H1 (cell line): ENCODE data around the gene F8. TPM values are rescaled to one million over a fixed set of nuclear protein-coding genes. Genes with fewer than 3 reads are reported as not detected.

Source experiments
- CTCF ChIA-PET: fragments of 300-600 bp; sonication (Branson Sonifier 250); formaldehyde crosslinking; loops from one replicate; lab custom pipeline; 2021; ENCODE audit not compliant: partially characterized antibody; lab: Charles Lee
- POLR2A ChIA-PET: fragments of 300-600 bp; sonication (Branson Sonifier 250); formaldehyde crosslinking; loops from one replicate; lab custom pipeline; 2021; ENCODE audit warnings: inconsistent platforms; ENCODE audit not compliant: partially characterized antibody; lab: Charles Lee
- DNase-seq, 2 experiments: peaks; one replicate each; pipeline versions ENCODE4 v3.0.0 to v3.0.0-alpha.2; 2010 to 2022; ENCODE audit warnings: low spot score in 2 of 2, low read depth in 1 of 2, mixed read lengths in 1 of 2
- FAIRE-seq: peaks from 2 replicates; lab custom pipeline; 2011; peaks lifted over from hg19 to GRCh38; lab: Jason Lieb, UNC
- H2AFZ ChIP-seq: 2 replicates; pipeline ENCODE4 v1.8.1; 2012; ENCODE audit warnings: low read length, inconsistent platforms
- H2AK5ac ChIP-seq: 2 replicates; pipeline ENCODE4 v1.6.1; 2013; ENCODE audit warnings: low read depth, low read length
- H2BK120ac ChIP-seq: replicated peaks from 2 replicates; pipeline ENCODE3; 2013; ENCODE audit warnings: low read depth, low read length, inconsistent platforms
- H2BK12ac ChIP-seq: 2 replicates; pipeline ENCODE4 v1.6.1; 2013; ENCODE audit warnings: low read depth, low read length
- H2BK15ac ChIP-seq: 2 replicates; pipeline ENCODE4 v1.6.1; 2013; ENCODE audit warnings: low read length
- H2BK20ac ChIP-seq: 2 replicates; pipeline ENCODE4 v1.6.1; 2013; ENCODE audit warnings: low read length
- H2BK5ac ChIP-seq: 2 replicates; pipeline ENCODE4 v1.6.1; 2013; ENCODE audit warnings: low read depth, low read length
- H3K14ac ChIP-seq: 2 replicates; pipeline ENCODE4 v1.6.1; 2013; ENCODE audit warnings: inconsistent platforms; ENCODE audit not compliant: insufficient read length
- H3K18ac ChIP-seq: 2 replicates; pipeline ENCODE4 v1.6.1; 2013; ENCODE audit warnings: low read length; ENCODE audit errors: extremely low read depth
- H3K23ac ChIP-seq: 2 replicates; pipeline ENCODE4 v1.6.1; 2013; ENCODE audit warnings: inconsistent platforms; ENCODE audit not compliant: insufficient read length
- H3K23me2 ChIP-seq: 2 replicates; pipeline ENCODE4 v1.6.1; 2013; ENCODE audit warnings: low read depth, low read length
- H3K27ac ChIP-seq: 2 replicates; pipeline ENCODE4 v1.6.1; 2011; ENCODE audit warnings: low read depth, low read length, inconsistent platforms
- H3K27me3 ChIP-seq, 4 experiments: replicated peaks in 1 of 4; 1 replicate in 1 of 4; 2 replicates in 3 of 4; pipeline versions ENCODE4 v1.6.1 to v1.8.1; 2011 to 2013; ENCODE audit warnings: low read length in 3 of 4, mild to moderate bottlenecking in 3 of 4, inconsistent platforms in 2 of 4, mixed read lengths in 2 of 4, moderate library complexity in 1 of 4; ENCODE audit not compliant: control insufficient read depth in 3 of 4, insufficient read depth in 3 of 4; ENCODE audit errors: extremely low read depth in 1 of 4
- H3K36me3 ChIP-seq, 4 experiments: 2 replicates each; pipeline versions ENCODE4 v1.6.1 to v1.8.1; 2011 to 2013; ENCODE audit warnings: mild to moderate bottlenecking in 4 of 4, low read length in 3 of 4, moderate library complexity in 2 of 4, control low read depth in 1 of 4, inconsistent platforms in 1 of 4; ENCODE audit not compliant: insufficient read depth in 4 of 4, control insufficient read depth in 2 of 4
- H3K4ac ChIP-seq: replicated peaks from 2 replicates; pipeline ENCODE3; 2013; ENCODE audit warnings: low read length, low read depth, mixed read lengths, inconsistent platforms; ENCODE audit not compliant: insufficient read length
- H3K4me1 ChIP-seq, 4 experiments: replicated peaks in 1 of 4; 1 replicate in 1 of 4; 2 replicates in 3 of 4; pipeline versions ENCODE4 v1.6.1 to v1.8.1; 2011 to 2013; ENCODE audit warnings: low read length in 3 of 4, inconsistent platforms in 2 of 4, mixed read lengths in 1 of 4; ENCODE audit not compliant: insufficient read depth in 4 of 4, control insufficient read depth in 3 of 4
- H3K4me2 ChIP-seq, 2 experiments: 2 replicates each; pipeline versions ENCODE4 v1.6.1 to v1.8.1; 2011 to 2013; ENCODE audit warnings: low read depth in 2 of 2, low read length in 2 of 2, control low read depth in 1 of 2, inconsistent platforms in 1 of 2, mild to moderate bottlenecking in 1 of 2; ENCODE audit not compliant: insufficient read depth in 1 of 2
- H3K4me3 ChIP-seq, 4 experiments: fragments of 200-600, 300-600 bp in 1 of 4; sonication (generic), shearing (Covaris generic), sonication (Bioruptor Twin) in 1 of 4; 2 replicates each; pipeline versions ENCODE4 v1.5.1 to v1.8.1; 2011 to 2016; ENCODE audit warnings: low read length in 4 of 4, low read depth in 3 of 4, control low read depth in 2 of 4, inconsistent platforms in 2 of 4, mild to moderate bottlenecking in 2 of 4, mixed read lengths in 1 of 4, moderate library complexity in 1 of 4; ENCODE audit not compliant: insufficient read depth in 2 of 4; ENCODE audit errors: extremely low read depth in 1 of 4
- H3K56ac ChIP-seq: replicated peaks from 2 replicates; pipeline ENCODE3; 2013; ENCODE audit warnings: low read depth, mild to moderate bottlenecking, mixed read lengths, low read length, inconsistent platforms; ENCODE audit not compliant: insufficient read length
- H3K79me1 ChIP-seq: 2 replicates; pipeline ENCODE4 v1.6.1; 2013; ENCODE audit warnings: low read depth, low read length, control low read depth
- H3K79me2 ChIP-seq, 2 experiments: 2 replicates each; pipeline versions ENCODE4 v1.6.1 to v1.8.1; 2012 to 2013; ENCODE audit warnings: low read length in 2 of 2, mild to moderate bottlenecking in 2 of 2, inconsistent platforms in 1 of 2; ENCODE audit not compliant: insufficient read depth in 2 of 2, control insufficient read depth in 1 of 2
- H3K9ac ChIP-seq, 4 experiments: replicated peaks in 1 of 4; 1 replicate in 1 of 4; 2 replicates in 3 of 4; pipeline versions ENCODE4 v1.6.1 to v1.8.1; 2011 to 2013; ENCODE audit warnings: low read depth in 3 of 4, low read length in 3 of 4, control low read depth in 2 of 4, mild to moderate bottlenecking in 2 of 4, moderate library complexity in 2 of 4, inconsistent platforms in 1 of 4; ENCODE audit errors: extremely low read depth in 1 of 4
- H3K9me3 ChIP-seq, 2 experiments: 2 replicates each; pipeline versions ENCODE4 v1.6.1 to v1.8.1; 2012 to 2013; ENCODE audit warnings: mild to moderate bottlenecking in 2 of 2, moderate library complexity in 2 of 2, control low read depth in 1 of 2, inconsistent platforms in 1 of 2, low read depth in 1 of 2, low read length in 1 of 2, mixed read lengths in 1 of 2; ENCODE audit not compliant: insufficient read depth in 2 of 2
- H4K20me1 ChIP-seq, 2 experiments: replicated peaks in 1 of 2; 2 replicates each; pipeline versions ENCODE3 to v1.8.1; 2011 to 2013; ENCODE audit warnings: inconsistent platforms in 2 of 2, low read length in 2 of 2, mild to moderate bottlenecking in 1 of 2; ENCODE audit not compliant: insufficient read depth in 2 of 2, control insufficient read depth in 1 of 2
- H4K5ac ChIP-seq: 2 replicates; pipeline ENCODE4 v1.6.1; 2013; ENCODE audit warnings: low read length, low read depth, mixed read lengths, inconsistent platforms; ENCODE audit not compliant: insufficient read length
- H4K8ac ChIP-seq: 2 replicates; pipeline ENCODE4 v1.8.0; 2013; ENCODE audit warnings: mild to moderate bottlenecking, moderate library complexity, low read length, inconsistent platforms; ENCODE audit not compliant: insufficient read depth; ENCODE audit errors: extremely low read depth
- H4K91ac ChIP-seq: replicated peaks from 2 replicates; pipeline ENCODE3; 2013; ENCODE audit warnings: low read length, mixed read lengths, inconsistent platforms; ENCODE audit not compliant: insufficient read length
- ASH2L ChIP-seq: fragments of 200-600, 300-600 bp; sonication (generic); IDR thresholded peaks from one replicate; pipeline ENCODE4 v1.7.1; 2017; ENCODE audit warnings: low read length
- EP300 ChIP-seq, 2 experiments: IDR thresholded peaks; 1 replicate in 1 of 2; 2 replicates in 1 of 2; pipeline ENCODE4 v1.6.1; 2011 to 2012; ENCODE audit warnings: low read depth in 2 of 2, low read length in 2 of 2, mild to moderate bottlenecking in 2 of 2, borderline replicate concordance in 1 of 2, inconsistent platforms in 1 of 2, moderate library complexity in 1 of 2
- HDAC6 ChIP-seq: IDR thresholded peaks from one replicate; pipeline ENCODE4 v1.7.1; 2012; ENCODE audit warnings: low read depth, mild to moderate bottlenecking, inconsistent platforms, low read length, moderate library complexity
- NANOG ChIP-seq: IDR thresholded peaks from 2 replicates; pipeline ENCODE4 v1.6.1; 2011; ENCODE audit warnings: low read length, low read depth, mild to moderate bottlenecking, inconsistent platforms; ENCODE audit not compliant: insufficient read depth, poor library complexity, severe bottlenecking
- POLR2AphosphoS5 ChIP-seq: IDR thresholded peaks from 2 replicates; pipeline ENCODE4 v1.6.1; 2011; ENCODE audit warnings: low read depth, low read length
- RXRA ChIP-seq: IDR thresholded peaks from 2 replicates; pipeline ENCODE4 v1.6.1; 2011; ENCODE audit warnings: low read depth, mild to moderate bottlenecking, low read length, moderate library complexity; ENCODE audit not compliant: insufficient read depth
- SAP30 ChIP-seq: fragments of 300-600 bp; sonication (generic); IDR thresholded peaks from 2 replicates; pipeline ENCODE4 v1.7.1; 2012; ENCODE audit warnings: low read length, moderate library complexity, mild to moderate bottlenecking, inconsistent platforms; ENCODE audit not compliant: insufficient read depth, insufficient replicate concordance
- TEAD4 ChIP-seq: IDR thresholded peaks from 2 replicates; pipeline ENCODE4 v1.6.1; 2012; ENCODE audit warnings: low read depth, low read length, inconsistent platforms, mixed read lengths
- WGBS, 2 experiments: shearing (Covaris generic) in 1 of 2; methylation state at CpG; one replicate each; pipeline versions ENCODE4 v1.1.6 to v1.1.7; 2013 to 2015; ENCODE audit warnings: low lambda C conversion rate in 2 of 2, mixed read lengths in 2 of 2, inconsistent platforms in 1 of 2, low coverage in 1 of 2, missing lambda C conversion rate in 1 of 2; ENCODE audit not compliant: insufficient replicate concordance in 2 of 2, insufficient coverage in 1 of 2, insufficient read length in 1 of 2; ENCODE audit errors: extremely low coverage in 1 of 2, missing lambda C conversion rate in 1 of 2; 5-methylcytosine and 5-hydroxymethylcytosine counted together
- polyA plus RNA-seq, 7 experiments: library from polyadenylated mRNA; depleted of rRNA in 3 of 7; stranded (reverse) in 5 of 7; unstranded in 2 of 7; fragments of >200 nt in 5 of 7; fragments of 200-250 nt in 2 of 7; gene quantifications; 1 replicate in 5 of 7; 2 replicates in 1 of 7; 4 replicates in 1 of 7; pipeline versions ENCODE4 v1.2.1 to v1.2.3, GENCODE V29; 2011 to 2013; ENCODE audit warnings: missing spikeins in 2 of 7, mixed read lengths in 2 of 7
- total RNA-seq: library from RNA; stranded (reverse); fragmentation: NEBNext Ultra II Directional; extraction: Animal tissue kit (Norgen Biotek cat#: 25700); gene quantifications from 2 replicates; pipeline ENCODE4 v1.2.1, GENCODE V29; 2021

Gene F8
- total and polyA plus RNA-seq, 2 of the 8 experiments (the other 6 are each of a cell fraction or from before 2014, with no cell fraction given), result 1.1 to 2.6 TPM

- Histone ChIP-seq H3K14ac (no peak overlapping the region), H4K20me1 (no peaks in the 10 kb centered on the region), H2BK15ac (no peak overlapping the region), H3K4me2 (no peak overlapping the region), H2AFZ (no peak overlapping the region), H3K9ac (no peak overlapping the region), H2AK5ac (no peak overlapping the region), H3K4ac (no peak overlapping the region), H3K23ac (no peak overlapping the region), H3K23me2 (no peaks in the 10 kb centered on the region), H4K91ac (no peak overlapping the region), H3K79me2 (no peaks in the 10 kb centered on the region), H2BK20ac (no peak overlapping the region), H3K9me3 (peaks cover 0 to 4% of the 10 kb centered on the region in 2 experiments; a peak in 2 of 4 replicates), H3K36me3 (peaks cover 0 to 2% (median 0%) of the 10 kb centered on the region in 4 experiments; a peak in 1 of 8 replicates), H3K4me3 (no peak overlapping the region), H2BK120ac (no peak overlapping the region), H3K27me3 (no peaks in the 10 kb centered on the region), H2BK5ac (no peak overlapping the region), H3K4me1 (peaks cover 0 to 7% (median 1%) of the 10 kb centered on the region in 4 experiments; a peak in 2 of 7 replicates), H3K56ac (no peak overlapping the region), H2BK12ac (no peak overlapping the region), H4K5ac (no peak overlapping the region), H3K18ac (no peak overlapping the region), H4K8ac (no peak overlapping the region), H3K79me1 (no peaks in the 10 kb centered on the region), H3K27ac (no peak overlapping the region)
- CTCF ChIA-PET, result no interaction called here
- POLR2A ChIA-PET, result no interaction called here
- FAIRE-seq (no peak), DNase-seq (no peak)
- 92% methylated on average over 5 of the region's 5 CpGs; no CpG with 5 or more reads in 1 of the 2 experiments for WGBS, 2 experiments
- TF ChIP-seq ASH2L (no peak), EP300 (IDR thresholded peaks at IDR 0.05; ENCODE audit: borderline replicate concordance in 1 of 2, low read depth in 2 of 2, low read length in 2 of 2) (no peak), POLR2AphosphoS5 (no peak), RXRA (no peak), HDAC6 (no peak), NANOG (no peak), SAP30 (no peak), TEAD4 (no peak)
These were observed 207.2 kb downstream of the F8 start for GRCh38 chrX:154815274-154815818.
